C1 segment of cervical spinal cord (tissue), 14 donors: ENCODE results near the gene KCNG4.
"Not testable (repeated sequence)": the region's sequence is repeated elsewhere in the genome, so short reads cannot be mapped to it uniquely, and the experiment has no call there.

ENCODE experiments used
- DNase-seq, 14 donors: peaks; one replicate each; lab custom pipeline; 2025; lab: John Stamatoyannopoulos, UW

KCNG4 gene

DNA sequence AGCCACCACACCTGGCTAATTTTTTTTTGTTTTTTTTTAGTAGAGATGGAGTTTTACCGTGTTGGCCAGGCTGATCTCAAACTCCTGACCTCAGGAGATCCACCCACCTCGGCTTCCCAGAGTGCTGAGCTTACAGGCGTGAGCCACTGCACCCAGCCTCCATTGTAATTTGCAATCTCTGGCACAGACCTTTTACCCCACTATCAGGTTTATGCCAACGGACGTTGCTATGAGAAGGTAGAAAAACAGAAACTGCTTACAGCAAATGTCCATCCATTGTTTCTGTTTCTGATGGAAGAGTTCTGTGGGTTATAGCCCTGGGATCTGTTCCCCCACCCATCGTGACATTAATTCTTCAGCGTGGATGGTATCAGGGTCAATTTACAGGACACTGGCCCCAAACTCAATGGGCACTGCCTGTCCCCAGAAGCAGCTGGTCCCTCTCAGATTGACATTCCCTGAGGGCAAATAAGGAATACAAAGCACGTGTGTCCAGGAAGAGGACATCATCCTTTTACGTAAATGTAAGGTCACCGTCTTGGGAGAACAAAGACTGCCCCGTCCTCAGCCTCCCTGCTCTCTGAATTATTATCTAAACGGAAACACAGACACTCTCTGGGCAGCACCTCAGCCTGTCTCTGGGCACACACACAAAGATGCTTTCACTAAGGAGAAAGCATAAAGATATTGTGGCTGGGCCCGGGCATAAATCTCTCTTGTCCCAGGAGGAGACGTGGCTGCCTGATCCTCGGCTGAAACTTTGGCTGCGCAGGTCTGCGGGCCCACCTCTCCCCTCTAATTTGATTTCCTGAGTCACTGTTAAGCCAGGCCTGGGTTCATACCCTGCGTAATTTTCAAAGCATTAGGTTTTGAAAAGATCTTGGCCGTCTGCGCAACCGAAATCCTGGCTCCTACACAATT is 5.2 kb downstream of the KCNG4 start:
- DNase-seq = peak in 1 of 14 donors; percentile 6

DNA sequence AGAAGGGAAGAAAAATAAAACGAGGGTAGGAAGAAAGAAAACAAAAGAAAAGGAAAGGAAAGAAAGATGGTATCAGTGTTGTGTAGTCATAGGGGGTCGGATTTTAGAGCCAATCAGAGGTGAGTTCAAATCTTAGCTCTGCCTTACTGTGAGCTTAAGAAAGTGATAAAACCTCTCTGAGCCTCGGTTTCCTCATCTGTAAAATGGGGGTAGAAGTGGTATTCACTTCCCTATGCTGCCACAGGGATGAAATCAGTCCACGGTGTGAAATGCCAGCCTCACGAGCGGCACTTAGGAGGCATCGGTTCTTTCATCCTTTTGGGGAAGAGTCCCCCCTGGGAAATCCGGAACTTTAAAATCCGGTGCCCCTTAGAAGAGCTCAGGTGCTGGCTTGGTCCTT is 6.1 kb downstream of the KCNG4 start:
- no peak for DNase-seq

DNA sequence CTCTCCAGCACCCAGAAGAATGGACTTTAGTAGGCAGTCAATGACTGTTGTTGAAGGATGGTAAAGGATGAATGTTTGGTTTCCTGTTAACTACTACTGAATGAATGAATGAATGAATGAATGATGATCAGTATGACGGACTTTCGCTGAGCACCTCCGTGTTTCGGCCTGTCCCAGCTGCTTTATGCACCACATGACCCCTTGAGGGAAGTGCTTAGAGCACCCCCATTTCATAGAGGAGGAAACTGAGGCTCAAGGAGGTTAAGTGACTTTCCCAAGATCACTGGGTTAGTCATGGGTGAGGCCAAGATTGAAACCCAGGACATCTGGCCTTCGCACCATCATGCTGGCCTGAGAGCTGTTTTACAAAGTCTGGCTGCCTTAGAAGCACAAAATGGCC is 6.8 kb downstream of the KCNG4 start:
- DNase-seq = no peak

DNA sequence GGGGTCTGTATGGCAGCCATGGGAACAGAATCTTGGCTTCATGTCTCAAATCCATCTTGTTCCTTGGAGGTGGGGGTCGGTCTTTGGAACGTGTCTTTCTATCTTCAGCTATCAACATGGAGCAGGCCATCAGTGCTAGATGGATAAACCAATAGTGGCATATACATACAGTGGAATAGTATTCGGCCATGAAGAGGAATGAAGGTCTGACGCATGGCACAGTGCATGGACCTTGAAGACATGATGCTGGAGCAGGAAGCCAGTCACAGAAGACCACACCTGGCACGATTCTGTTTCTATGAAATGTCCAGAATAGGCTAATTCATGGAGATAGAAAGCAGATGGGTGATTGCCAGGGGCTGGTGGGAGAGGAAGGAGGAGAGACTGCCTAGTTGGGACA is 7.8 kb downstream of the KCNG4 start:
- no peak for DNase-seq

DNA sequence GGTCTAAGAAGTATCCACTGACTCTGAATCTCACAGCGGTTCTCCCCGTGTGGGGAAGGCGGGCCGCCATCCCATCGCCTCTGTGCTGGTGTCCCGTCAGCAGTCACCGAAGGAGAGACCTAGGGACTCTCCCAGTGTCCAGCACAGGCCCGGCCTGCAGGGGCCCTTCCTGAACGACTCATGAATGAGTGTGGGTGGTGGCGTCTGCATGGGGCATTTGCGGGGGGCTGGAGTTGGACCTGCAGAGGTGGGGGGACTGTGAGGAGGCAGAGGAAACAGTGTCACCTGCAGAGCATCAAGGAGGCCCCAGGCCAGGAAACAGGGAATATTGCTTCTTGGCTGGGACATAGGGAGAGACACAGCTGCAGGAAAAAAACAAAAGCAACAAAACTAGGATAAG is 10.3 kb downstream of the KCNG4 start:
- DNase-seq = no peak

DNA sequence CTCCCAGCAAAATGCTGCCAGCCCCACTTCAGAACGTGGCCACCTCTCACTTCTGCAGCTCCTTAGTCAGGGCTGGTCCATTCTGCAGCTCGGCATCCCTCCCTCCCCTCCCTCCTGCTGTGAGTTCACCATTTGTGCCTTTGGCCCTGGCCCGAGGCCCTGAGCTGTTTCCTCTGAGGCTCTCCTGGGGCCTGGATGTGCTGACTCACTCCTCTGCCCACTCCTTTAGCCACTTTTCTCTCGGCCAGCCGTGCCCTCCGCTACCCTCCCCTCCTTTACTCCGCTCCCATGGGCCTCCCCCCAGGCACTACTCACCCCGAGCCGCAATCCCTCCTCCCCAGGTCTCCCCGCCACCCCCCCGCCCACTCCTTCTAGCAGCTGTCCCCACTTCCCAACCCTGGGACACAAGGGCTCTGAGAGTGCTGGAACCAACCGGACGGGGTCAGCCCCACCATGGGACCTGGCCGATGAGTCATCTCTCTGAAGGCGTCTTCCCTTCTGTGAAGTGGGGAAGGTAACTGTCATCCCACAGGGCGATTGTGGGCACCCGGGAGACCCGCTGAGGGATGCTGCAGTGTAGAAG is 11.5 kb downstream of the KCNG4 start:
- peak in 9 of 14 donors; percentile 6 to 84 (median 13) for DNase-seq

DNA sequence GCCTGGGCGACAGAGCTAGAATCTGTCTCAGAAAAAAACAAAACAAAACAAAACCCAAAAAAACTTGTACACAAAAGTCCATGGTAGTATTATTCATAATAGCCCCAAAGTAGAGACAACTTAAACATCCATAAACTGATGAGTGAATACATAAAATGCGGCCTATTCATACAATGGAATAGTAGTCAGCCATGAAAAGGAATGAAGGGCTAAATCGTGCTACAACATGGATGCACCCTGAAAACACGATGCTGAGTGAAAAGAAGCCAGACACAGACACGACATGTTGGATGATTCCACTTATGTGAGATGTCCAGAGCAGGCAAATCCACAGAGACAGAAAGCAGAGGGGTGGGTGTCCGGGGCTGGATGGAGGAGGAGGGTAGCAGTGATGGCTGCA is 12.3 kb downstream of the KCNG4 start:
- DNase-seq = no peak

DNA sequence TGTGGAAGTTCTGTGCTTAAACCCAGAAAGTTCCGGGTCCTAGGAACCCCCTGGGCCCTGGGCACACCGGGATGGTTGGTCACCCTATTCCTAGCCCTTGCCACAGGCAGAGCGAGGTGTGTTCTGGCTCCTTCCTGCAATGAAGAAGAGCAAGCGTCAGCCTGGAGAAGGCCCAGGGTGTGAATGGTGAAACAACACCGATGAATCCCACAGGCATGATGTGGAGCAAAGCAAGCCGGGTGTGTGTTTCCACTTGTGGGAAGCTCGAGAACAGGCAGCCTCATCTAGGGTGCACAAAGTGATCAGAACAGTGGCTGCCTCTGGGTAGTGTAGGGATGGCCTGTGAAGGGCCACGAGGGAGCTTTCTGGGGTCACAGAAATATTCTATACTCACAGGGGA is 13.8 kb downstream of the KCNG4 start:
- no peak for DNase-seq

DNA sequence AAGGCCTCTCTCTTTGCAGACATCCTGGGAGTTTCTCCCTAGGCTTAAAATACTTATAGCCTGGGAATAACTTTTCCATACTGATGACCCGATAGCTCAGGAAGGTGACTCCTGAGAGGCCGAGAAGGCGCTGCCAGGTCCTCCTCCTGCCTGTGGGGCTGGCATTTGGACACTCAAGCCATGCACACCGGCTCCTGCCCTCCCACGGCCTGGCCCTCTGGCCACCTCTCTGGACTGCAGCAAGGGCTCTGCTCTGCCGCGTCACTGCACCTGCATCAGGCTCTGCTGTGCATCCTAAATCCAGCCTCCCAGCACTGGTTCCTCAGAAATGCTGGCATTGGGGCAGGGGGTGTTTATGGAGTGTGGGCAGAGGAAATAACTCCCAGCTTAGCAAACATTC is 14.2 kb downstream of the KCNG4 start:
- no peak for DNase-seq

DNA sequence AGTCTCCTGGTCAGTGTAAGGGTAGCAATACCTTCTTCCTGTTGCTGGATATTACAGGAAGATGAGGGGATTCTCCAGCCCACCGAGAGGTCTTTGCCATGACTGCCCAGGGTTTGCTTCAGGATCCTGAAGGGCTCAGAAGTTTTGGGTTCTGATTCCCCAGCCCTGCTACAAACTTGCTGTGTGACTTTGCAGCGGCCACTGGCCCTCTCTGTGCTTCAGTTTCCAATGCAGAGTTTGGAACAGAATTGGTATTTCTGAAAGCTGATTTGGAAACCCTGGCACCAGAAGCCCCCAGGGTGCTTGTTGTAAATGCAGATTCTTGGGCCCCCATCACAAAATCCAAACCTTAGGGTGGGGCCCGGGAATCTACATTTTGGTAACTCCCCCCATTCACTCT is 14.7 kb downstream of the KCNG4 start:
- DNase-seq = no peak

DNA sequence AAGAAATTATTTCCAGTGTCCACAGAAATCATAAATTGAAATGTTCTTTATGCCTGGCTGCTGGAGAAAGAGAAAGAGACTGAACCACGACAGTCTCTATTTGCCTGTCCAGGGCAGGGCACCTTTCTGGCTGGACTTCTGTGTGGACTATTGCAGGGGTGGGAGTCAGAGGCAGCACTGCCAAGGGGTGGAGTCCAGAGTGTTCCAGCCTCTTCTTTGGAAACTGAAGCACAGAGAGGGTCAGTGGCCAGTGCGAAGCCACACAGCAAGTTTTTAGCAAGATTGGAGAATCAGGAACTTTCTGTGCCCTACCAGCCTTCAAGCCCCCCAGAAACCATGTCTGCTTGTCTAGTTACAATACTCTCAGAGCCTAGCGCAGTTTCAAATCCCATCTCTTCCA is 15.3 kb downstream of the KCNG4 start:
- no peak for DNase-seq

DNA sequence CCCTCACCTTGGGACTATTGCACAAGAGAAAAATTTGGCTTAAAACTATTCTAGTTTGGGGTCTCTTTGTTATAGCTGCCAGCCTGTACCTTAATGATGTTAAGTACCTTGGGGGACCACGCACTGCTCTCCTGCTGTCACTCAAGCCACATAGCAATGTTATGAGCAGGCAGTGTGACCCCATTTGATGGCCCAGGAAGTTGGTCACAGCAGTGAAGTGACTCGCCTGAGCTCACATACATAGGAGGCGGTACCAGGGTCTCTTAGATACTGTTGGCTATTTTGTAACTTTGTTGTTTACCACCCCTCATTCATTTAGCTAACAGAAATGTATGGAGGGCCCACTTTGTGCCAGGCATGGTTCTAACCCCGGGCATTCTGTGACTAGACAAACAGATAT is 16.4 kb downstream of the KCNG4 start:
- DNase-seq = no peak

DNA sequence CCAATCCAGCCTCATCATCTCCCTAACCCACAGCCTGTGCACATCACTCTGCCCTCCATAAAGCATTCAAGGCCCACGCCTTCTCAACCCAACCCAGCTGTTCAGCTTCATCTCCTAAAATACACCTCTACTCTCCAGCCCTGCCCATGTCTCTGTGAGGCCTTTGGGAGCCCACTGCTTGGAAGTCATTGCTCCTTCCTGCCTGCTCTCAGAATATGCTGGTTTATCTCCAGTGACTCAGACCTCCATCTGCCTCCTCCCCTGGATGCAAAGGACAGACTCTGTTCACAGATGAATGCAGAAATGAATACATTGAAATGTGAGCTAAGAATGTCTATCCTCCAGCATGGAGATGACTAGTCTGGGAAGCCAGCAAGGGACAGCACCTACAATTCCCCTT is 19.0 kb downstream of the KCNG4 start:
- DNase-seq = no peak

DNA sequence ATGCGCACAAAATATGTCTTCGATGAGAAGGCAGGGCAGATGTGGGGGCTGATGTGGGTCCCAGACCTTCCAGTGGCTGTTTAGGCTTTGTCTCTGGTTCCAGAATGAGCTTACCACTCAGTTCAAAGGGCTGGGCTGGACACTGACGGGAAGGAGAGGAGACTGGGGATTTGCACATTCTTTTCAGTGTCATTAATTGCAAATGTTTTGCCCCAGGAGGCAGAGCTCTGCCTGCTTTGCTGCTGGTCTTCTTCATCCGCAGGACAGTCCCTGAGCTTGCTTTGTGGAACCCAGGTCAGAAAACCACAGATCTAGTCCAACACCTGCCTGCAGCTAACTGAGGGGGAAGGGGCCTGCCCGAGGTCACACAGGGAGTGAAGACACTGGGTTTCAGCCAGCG is 20.9 kb downstream of the KCNG4 start:
- DNase-seq = no peak

DNA sequence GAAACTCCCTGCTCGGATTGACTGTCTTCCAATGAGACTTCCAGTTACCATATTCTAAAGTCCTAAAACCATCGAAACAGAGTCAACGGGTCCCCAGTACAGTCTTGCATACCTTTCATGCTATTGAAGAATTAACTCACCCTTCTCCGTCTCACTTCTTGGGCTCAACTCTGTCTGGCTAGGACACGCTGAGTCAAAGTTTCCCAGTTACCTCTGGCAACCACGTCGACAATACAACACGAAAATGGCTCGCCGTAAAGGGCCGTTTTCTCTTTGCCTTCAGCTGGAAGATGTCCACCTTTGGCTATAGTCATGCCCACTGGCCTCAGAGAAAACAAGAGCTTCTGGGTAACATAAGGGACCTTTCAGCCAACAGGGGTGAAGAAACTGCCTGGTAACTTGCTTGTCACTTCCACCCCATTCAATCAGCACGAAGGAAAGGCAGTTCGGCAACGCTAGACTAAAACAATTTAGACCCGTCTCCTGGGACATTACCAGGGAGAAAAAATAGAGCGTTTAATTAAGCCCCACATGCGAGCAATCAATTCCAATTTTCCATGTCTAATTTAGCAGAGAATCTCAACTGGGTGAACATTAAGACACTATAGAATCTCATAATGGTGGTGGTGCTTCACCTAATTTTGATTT is 21.5 kb downstream of the KCNG4 start:
- DNase-seq = no peak

DNA sequence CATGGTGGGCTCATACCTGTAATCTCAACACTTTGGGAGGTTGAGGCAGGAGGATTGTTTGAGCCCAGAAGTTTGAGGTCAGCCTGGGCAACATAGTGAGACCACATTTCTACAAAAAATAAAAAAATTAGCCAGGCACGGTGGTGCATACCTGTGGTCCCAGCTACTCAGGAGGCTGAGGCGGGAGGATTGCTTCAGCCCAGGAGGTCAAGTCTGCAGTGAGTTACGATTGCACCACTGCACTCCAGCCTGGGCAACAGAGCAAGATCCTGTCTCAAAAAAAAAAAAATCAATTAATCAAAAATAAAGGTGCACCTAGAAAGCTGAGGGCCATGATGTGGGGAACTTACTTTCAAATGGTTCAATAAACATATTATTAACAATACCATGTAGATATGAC is 23.7 kb downstream of the KCNG4 start:
- not testable (repeated sequence) for DNase-seq

DNA sequence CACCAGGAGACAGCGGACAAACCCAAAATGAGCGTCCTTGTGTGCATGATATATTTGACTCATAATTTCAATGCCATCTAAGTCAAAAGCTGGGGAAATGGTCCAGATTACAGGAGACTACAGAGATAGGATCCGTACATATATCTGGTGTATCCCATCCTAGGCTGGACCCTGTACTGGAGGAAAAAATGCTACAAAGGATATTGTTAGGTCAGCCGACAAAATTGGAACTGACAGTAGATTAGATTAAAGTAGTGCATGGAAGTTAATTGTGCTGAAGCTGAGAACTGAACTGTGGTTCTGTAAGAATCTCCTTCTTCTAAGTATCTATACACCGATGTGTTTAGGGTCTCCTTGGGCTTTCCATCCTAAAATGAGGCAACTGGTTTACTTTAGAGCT is 24.3 kb downstream of the KCNG4 start:
- no peak for DNase-seq

DNA sequence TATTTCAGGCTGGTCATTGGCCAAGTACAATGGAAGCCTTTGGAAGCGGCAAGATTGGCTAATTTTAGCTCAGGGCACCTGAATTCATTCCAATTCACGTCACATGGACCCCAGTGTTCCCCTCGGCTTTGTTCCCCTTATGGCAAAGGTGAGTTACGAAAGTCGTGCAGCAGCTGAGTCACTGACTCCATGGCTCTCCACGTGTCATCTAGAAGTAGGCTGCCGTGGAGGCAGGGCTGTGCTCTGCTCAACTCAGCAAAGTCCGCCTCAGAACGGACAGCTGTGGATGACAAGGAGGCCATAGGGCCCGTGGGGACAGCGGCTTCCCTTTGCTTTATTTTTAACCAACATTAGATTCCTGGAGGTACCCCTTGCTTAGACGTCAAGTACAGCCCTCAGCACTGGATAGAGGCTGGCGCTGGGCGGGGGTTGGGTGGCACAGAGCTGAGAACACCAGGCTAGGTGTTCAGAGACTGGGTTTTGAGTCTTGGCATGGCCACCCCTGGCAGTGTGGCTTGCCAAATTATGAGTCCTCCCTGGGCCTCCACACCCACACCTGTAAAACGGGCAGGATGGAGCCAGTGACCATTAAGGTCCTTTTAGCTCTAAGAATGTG is 25.3 kb downstream of the KCNG4 start:
- no peak for DNase-seq

DNA sequence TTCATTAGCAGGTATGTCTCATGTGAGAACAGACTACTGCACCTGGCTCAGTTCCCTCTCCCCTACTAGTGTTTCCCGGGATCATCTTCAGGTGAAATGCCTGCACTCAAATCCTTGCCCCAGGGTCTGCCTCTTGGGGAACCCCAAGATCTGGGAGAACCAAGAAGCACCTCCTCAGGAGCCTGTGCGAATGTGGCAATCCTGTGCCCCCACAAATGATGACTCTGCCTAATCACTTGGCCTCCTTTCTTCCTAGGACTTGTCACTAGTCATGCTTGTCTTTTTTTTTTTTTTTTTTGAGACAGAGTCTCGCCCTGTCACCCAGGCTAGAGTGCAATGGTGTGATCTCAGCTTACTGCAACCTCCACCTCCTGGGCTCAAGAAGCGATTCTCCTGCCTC is 27.2 kb downstream of the KCNG4 start:
- DNase-seq = no peak

DNA sequence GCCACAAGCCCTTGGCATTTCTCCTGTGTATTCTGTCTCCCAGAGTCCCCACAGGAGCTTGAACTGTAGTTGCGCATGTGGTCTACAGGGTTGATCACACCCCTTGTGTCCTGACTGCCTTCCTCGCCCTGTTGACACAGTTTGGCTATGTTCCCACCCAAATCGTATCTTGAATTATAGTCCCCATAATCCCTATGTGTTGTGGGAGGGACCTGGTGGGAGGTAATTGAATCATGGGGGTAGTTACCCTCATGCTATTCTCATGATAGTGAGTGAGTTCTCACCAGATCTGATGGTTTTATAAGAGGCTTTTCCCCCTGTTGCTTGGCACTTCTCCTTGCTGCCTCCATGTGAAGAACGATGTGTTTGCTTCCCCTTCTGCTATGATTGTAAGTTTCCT is 27.7 kb downstream of the KCNG4 start:
- no peak for DNase-seq

DNA sequence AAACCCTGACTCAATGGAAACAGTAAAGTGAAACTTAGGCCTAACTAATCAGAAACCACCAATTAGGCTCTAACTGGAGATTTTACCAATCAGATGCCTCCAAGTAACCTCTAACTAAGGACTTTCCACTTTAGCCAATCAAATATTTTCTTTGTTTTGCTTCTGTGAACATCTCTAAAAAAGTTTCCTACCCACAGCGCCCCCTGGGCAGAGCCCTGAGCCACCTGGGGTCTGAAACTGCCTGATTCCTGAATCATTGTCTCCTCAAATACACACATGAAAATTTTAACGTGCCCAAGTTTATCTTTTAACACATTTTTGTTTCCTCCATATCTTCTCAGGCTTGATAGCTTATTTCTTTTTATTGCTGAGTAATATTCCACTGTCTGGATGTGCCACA is 29.8 kb downstream of the KCNG4 start:
- no peak for DNase-seq

DNA sequence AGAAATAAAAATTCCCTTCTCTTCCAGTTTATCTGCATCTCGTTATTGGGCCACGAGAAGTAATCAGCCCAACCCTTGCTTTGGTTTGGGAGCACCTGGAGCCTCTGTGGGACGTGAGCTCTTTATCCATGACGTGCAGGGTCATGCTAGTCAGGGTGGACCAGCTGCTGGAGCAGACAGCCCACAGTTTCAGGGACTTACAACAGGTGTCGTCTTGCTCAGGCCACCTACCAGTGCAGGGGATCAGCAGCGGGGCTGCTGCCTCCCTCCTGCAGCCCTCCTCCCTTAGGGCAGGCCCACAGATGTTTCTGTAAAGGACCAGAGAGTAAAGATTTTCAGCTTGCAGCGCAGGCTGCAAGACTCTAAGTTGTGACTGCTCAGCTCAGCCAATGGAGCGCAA is 31.9 kb downstream of the KCNG4 start:
- DNase-seq = no peak
